HL-60/S4 (cell line): ENCODE measurements around the gene RALB.

ENCODE experiments used
- in situ Hi-C: fragments of 300-500 bp; cut with MboI; formaldehyde crosslinking; loops from 2 replicates; pipeline ENCODE4 v1.14.3; 2022; ENCODE audit warnings: low sequenced_read_pairs

Gene RALB

DNA sequence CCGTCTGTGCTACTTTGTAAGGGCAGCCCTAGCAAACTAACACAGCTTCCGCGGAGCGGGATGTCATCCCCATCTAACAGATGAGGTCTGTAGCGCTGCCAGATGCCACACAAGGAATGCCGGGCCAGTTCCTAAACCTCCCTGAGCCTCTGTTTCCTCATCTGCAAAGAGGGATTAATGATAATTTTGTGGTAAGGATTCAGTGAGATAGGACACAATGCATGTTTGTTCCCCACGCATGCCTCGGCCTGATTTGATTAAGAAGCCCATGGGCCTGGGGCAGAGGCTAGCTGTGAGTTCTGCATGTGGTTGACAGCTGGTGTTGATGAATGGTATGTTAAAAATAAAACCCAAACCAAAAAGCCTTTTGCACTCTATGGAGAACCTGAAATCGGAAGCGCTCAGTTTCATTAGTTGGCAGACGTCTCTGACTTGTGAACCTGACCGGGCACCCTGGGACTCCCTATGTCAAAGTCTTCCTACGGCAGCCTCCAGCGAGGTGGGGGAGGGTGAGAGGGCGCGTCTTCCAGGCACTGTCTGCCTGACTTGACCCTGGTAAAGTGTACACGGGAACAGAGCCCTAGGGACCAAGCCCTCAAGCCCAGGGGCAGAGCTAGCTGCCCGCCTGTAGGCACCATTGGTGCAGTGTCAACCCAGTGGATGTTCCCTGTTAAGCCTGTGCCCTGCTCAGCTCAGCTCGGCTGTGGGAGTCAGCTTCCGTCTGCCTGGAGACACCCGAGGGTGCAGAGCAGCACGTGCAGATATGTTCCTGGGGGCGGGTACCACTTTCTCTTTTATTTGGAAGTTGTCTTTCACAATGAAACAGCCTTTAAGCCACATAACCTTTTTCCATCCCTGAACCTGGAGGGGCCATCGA lies 78.5 kb downstream of the RALB start:
- in situ Hi-C loops, result no loop called here

DNA sequence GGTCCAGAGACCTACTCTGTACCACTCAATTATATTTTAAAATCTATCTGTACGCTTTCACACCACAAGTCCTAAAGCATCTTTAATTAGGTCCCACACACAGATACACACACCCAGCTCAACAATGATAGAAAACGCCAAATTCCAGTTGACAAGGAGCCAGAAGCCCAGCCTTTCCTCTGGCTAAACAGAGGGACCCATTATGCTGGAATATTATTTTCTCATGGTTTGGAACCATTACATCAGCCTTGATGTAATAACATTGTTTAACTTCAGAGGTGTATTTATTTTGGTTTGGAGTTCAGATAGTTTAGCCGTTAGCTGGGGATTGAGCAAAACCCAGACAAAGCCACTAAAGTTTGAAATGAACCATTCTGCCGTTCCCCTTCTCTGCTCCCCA lies 79.3 kb downstream of the RALB start:
- in situ Hi-C loops, result no loop called here

DNA sequence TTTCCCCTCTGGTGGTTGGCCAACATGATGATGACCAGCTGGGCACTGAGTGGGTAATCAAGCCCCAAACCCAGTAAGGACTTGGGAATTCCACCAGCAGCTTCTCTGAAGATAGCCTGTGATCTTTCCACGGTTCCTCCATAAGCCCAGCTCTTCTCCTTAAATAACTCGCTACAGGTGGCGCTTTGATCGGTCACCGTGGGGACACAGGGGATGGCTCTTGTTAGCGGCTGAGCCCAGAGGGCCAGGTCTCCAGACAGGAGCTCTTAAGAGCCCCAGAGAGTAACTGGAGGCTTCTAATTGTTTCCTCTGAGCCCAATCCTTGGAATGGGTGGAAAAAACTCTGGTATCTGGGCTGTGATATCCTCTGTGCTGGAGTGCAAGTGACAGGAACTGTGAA lies 79.7 kb downstream of the RALB start:
- in situ Hi-C loops, result no loop called here

DNA sequence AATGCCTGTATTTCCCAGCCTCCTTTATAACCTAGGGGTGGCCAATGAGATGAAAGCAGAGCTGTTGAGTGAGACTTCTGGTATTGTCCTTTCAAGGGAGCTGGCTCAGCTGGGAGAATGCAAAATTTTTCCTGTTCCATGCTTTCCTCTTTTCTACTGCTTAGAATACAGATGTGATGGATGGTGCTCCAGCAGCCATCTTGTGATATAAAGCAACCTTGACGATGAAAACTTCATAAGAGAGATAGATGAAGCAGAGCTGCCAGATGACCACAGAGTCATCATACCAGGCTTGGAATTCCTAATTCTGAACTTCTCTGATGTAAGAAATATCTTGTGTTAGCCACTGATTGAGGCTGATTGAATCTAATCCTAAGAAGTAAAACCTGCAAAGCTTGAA lies 81.4 kb downstream of the RALB start:
- in situ Hi-C loops, result no loop called here

DNA sequence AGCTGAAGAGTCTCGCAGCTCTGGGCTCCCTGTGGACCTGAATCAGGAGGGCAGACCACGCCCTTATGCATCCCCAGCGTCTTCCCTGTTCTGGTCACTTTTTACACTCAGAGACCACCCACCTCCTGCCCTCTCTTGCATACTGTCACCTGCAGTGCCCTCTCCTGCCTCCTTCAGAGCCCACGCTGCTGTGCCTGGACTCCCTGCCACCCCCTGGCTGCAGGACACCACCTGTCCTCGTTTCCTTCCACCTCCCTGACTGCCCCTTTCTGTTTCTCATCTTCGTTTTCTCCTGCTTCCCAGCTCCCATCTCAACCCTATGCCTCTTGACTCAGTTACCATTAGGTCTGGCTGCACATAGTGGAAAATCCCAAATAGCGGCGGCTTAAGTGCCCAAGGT lies 84.1 kb downstream of the RALB start:
- in situ Hi-C loops, result no loop called here

DNA sequence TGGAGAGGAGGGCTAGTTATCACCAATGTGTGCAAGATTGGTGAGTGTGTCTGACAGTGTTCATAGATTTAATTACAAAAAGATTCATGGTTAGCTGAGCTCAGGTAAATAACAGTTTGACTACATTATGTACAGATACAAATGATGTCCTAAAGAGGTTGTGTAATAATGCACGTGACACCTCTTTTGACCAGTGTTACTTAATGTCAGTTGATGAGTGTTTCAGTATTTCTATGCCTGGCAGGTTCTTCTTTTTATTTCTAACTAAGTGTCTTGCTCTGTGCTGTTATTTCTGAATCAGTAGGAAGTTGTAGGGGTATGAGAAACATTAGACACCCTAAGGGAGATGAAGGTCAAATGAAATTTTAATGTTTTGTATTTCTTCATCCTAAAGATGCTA lies 85.4 kb downstream of the RALB start:
- in situ Hi-C loops, result no loop called here

DNA sequence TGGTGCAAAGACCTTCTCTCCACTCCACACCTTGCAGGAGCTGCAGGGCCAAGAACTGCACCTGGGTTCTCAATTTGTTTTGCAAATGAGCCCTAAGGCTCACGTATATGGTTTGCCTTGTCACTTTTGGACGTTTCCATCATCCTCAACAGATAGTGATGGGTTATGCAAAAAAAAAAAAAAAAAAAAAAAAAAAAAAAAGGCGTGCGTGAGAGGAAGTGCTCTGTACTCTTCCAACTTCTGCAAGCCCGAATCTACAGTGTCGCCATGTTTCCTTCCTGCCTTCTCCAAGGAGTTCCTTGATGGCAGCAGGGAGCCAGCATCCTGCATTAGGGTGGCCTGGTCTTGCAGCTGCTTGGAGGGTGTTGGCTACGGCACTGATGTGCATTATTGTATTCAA lies 89.3 kb downstream of the RALB start:
- in situ Hi-C loops, result no loop called here

DNA sequence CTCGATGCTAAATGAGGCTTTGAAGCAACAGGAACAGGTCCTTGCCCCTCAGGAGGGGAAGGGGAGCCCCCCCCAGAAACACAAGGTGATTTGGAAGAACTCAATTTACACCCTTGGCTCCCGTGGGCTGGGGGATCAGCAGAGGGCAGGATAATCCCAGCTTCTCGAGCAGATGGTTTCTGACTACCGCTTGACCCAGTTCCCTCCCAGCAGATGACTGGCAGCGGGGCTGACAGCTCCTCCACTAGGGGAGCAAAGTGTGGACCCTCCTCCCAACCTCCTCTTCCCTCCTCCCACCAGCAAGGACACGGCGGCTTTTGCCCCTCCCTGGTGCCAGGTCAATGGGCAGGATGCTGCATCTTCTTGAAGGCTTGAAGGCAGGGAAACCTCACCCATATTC lies 89.8 kb downstream of the RALB start:
- in situ Hi-C loops, result no loop called here

DNA sequence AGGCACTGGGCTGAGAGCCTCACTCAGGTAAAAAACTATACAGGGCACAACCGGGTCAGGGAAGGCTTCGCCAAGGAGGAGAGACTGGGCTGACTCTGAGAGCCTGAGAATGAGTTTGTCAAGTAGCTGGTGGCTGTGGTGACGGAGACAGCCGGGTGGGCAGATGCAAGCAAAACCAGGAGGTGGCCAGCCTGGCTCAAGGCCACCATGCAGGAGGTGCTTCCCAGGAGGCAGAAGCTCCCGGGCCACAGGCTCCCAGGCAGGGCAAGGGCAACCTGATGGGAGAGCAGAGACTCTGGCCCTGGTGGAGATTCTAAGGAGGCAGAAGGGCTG lies 90.4 kb downstream of the RALB start:
- in situ Hi-C loops, result no loop called here

DNA sequence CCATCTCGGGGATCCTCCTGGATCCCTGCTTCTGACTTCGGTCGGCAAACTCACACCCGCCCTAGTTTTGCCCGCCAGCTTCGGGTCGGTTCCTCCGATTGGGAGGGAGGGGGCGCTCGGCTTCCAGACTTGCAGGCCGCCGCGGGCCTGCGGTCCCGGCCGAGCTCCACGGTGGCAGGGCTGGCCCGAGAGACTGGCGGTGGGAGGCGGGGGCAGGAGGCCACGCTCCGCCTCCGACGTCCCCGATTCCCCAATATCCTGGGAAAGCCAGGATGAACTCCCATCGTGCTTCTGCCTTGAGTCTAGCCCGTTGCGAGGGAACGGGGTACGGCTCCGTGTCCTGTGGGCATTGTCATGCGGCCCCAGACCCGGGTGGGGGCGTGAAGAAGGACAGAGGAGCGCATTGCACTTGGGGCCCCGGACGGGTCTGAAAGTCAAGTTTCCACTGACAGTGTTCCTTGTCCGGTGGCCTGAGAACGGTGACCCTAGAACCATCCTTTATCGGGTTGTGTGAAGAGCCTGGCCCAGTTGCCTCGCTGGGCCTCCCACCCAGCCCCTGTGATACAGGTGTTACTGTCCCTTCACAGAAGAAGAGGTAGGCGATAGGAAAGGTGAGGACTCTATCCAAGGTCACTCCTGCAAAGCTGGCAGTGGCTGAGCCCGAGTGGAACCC lies 90.9 kb downstream of the RALB start:
- in situ Hi-C loops, result no loop called here
